Liver (tissue), 9 donors: Measurements from ENCODE around the gene TBC1D10A. TPM values are rescaled to one million over a fixed set of nuclear protein-coding genes. Genes with fewer than 3 reads are reported as not detected.

Experiments used
- DNase-seq: peaks from one replicate; pipeline ENCODE4 v3.0.0-alpha.2; 2017; ENCODE audit warnings: low spot score
- H3K27ac ChIP-seq, 2 donors: one replicate each; pipeline ENCODE4 v1.7.0; 2013; ENCODE audit warnings: inconsistent platforms in 2 of 2, low read length in 2 of 2, control low read depth in 1 of 2, low read depth in 1 of 2, mild to moderate bottlenecking in 1 of 2
- H3K27me3 ChIP-seq, 4 donors: one replicate each; pipeline versions ENCODE4 v1.6.1 to v1.7.0; 2013; ENCODE audit warnings: low read length in 3 of 4, inconsistent platforms in 1 of 4, mild to moderate bottlenecking in 1 of 4, moderate library complexity in 1 of 4; ENCODE audit not compliant: control insufficient read depth in 4 of 4, insufficient read depth in 4 of 4
- H3K36me3 ChIP-seq, 4 donors: one replicate each; pipeline versions ENCODE4 v1.6.1 to v1.7.0; 2013; ENCODE audit warnings: low read length in 3 of 4, mild to moderate bottlenecking in 3 of 4, low read depth in 1 of 4, moderate library complexity in 1 of 4; ENCODE audit not compliant: control insufficient read depth in 4 of 4, insufficient read depth in 3 of 4
- H3K4me1 ChIP-seq, 4 donors: one replicate each; pipeline versions ENCODE4 v1.6.1 to v1.7.0; 2013; ENCODE audit warnings: low read length in 3 of 4, mild to moderate bottlenecking in 3 of 4, moderate library complexity in 1 of 4; ENCODE audit not compliant: control insufficient read depth in 4 of 4, insufficient read depth in 4 of 4
- H3K4me3 ChIP-seq, 3 donors: one replicate each; pipeline versions ENCODE4 v1.6.1 to v1.7.0; 2013; ENCODE audit warnings: low read length in 3 of 3, control low read depth in 1 of 3, low read depth in 1 of 3, mild to moderate bottlenecking in 1 of 3
- H3K9ac ChIP-seq, 2 donors: one replicate each; pipeline ENCODE4 v1.7.0; 2013; ENCODE audit warnings: low read length in 2 of 2, mild to moderate bottlenecking in 2 of 2, moderate library complexity in 2 of 2, control low read depth in 1 of 2, low read depth in 1 of 2
- H3K9me3 ChIP-seq, 4 donors: one replicate each; pipeline versions ENCODE4 v1.6.1 to v1.7.0; 2013; ENCODE audit warnings: low read length in 3 of 4; ENCODE audit not compliant: control insufficient read depth in 4 of 4
- EGR1 ChIP-seq, 2 donors: IDR thresholded peaks; 2 replicates each; pipeline ENCODE4 v1.6.1; 2016 to 2018; ENCODE audit warnings: antibody characterized with exemption in 2 of 2, low read depth in 2 of 2
- FOXA1 ChIP-seq: IDR thresholded peaks from 2 replicates; pipeline ENCODE4 v1.6.1; 2016; ENCODE audit warnings: antibody characterized with exemption
- FOXA2 ChIP-seq: IDR thresholded peaks from 2 replicates; pipeline ENCODE4 v1.6.1; 2016; ENCODE audit warnings: antibody characterized with exemption
- GABPA ChIP-seq, 2 donors: IDR thresholded peaks in 1 of 2; conservative IDR thresholded peaks in 1 of 2; 2 replicates each; pipeline ENCODE4 v1.6.1; 2016; ENCODE audit warnings: antibody characterized with exemption in 2 of 2, mild to moderate bottlenecking in 1 of 2, moderate library complexity in 1 of 2
- HNF4A ChIP-seq, 2 donors: conservative IDR thresholded peaks; 2 replicates each; pipeline ENCODE4 v1.6.1; 2016; ENCODE audit warnings: antibody characterized with exemption in 2 of 2, mild to moderate bottlenecking in 2 of 2
- HNF4G ChIP-seq: IDR thresholded peaks from 2 replicates; pipeline ENCODE4 v1.6.1; 2016; ENCODE audit warnings: antibody characterized with exemption
- JUND ChIP-seq, 2 donors: IDR thresholded peaks; 2 replicates each; pipeline ENCODE4 v1.6.1; 2016; ENCODE audit warnings: antibody characterized with exemption in 2 of 2
- NR2F2 ChIP-seq: IDR thresholded peaks from 2 replicates; pipeline ENCODE4 v1.6.1; 2016; ENCODE audit warnings: antibody characterized with exemption
- RAD21 ChIP-seq, 2 donors: IDR thresholded peaks; 2 replicates each; pipeline ENCODE4 v1.6.1; 2016; ENCODE audit warnings: antibody characterized with exemption in 2 of 2, mild to moderate bottlenecking in 2 of 2
- REST ChIP-seq: IDR thresholded peaks from 2 replicates; pipeline ENCODE4 v1.6.1; 2016; ENCODE audit warnings: antibody characterized with exemption, mild to moderate bottlenecking
- RXRA ChIP-seq, 2 donors: IDR thresholded peaks; 2 replicates each; pipeline ENCODE4 v1.6.1; 2017 to 2018; ENCODE audit warnings: antibody characterized with exemption in 2 of 2, mild to moderate bottlenecking in 1 of 2
- SP1 ChIP-seq: IDR thresholded peaks from 2 replicates; pipeline ENCODE4 v1.6.1; 2018; ENCODE audit warnings: antibody characterized with exemption, mild to moderate bottlenecking
- TAF1 ChIP-seq: conservative IDR thresholded peaks from 2 replicates; pipeline ENCODE4 v1.6.1; 2016; ENCODE audit warnings: antibody characterized with exemption, mild to moderate bottlenecking
- YY1 ChIP-seq: IDR thresholded peaks from 2 replicates; pipeline ENCODE4 v1.6.1; 2016; ENCODE audit warnings: antibody characterized with exemption, mild to moderate bottlenecking
- ZBTB33 ChIP-seq: IDR thresholded peaks from 2 replicates; pipeline ENCODE4 v1.6.1; 2016; ENCODE audit warnings: antibody characterized with exemption
- WGBS: extraction: QIAGEN DNeasy Blood & Tissue Kit; methylation state at CpG from one replicate; pipeline ENCODE4 v1.1.7; 2013; 5-methylcytosine and 5-hydroxymethylcytosine counted together
- polyA plus RNA-seq, 2 donors: library from polyadenylated mRNA; stranded (reverse) in 1 of 2; unstranded in 1 of 2; fragments of 200-250 nt in 1 of 2; fragments of >200 nt in 1 of 2; fragmentation: Nextera tagmentation in 1 of 2; extraction: Ambion mirVana in 1 of 2; gene quantifications; one replicate each; pipeline versions ENCODE4 v1.2.1 to v1.2.3, GENCODE V29; 2013 to 2015
- total RNA-seq, 2 donors: library from RNA; depleted of rRNA; stranded (reverse); fragments of >200 nt; gene quantifications; one replicate each; pipeline ENCODE4 v1.2.3, GENCODE V29; 2014
- TF ChIP-seq, protein P1 (sequence below): IDR thresholded peaks from 2 replicates; pipeline ENCODE4 v1.6.1; 2016; ENCODE audit warnings: antibody characterized with exemption
- TF ChIP-seq, protein P2 (sequence below): IDR thresholded peaks from 2 replicates; pipeline ENCODE4 v1.6.1; 2016; ENCODE audit warnings: antibody characterized with exemption
- donor health status: healthy.
- donor health status: healthy.
- donor health status: healthy.
- donor health status: healthy.
- donor health status: healthy.

Gene TBC1D10A
- total and polyA plus RNA-seq, 4 donors: 3.6 to 9.2 (median 8.2) TPM

- no peak for DNase-seq
- H3K4me3 ChIP-seq: no peak overlapping the region
- no peaks in the 10 kb centered on the region for H3K9me3 ChIP-seq
- TF ChIP-seq RXRA (IDR thresholded peaks at IDR 0.05) (no peak), FOXA2 (no peak), YY1 (no peak), ZBTB33 (no peak), TAF1 (no peak), HNF4G (no peak), RAD21 (IDR thresholded peaks at IDR 0.05) (no peak), FOXA1 (no peak), GABPA (IDR thresholded peaks at IDR 0.05 in 1 of 2, conservative IDR thresholded peaks at IDR 0.05 in 1 of 2) (no peak)
- TF ChIP-seq, protein P1, sequence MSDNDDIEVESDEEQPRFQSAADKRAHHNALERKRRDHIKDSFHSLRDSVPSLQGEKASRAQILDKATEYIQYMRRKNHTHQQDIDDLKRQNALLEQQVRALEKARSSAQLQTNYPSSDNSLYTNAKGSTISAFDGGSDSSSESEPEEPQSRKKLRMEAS: no peak
- TF ChIP-seq, protein P2, sequence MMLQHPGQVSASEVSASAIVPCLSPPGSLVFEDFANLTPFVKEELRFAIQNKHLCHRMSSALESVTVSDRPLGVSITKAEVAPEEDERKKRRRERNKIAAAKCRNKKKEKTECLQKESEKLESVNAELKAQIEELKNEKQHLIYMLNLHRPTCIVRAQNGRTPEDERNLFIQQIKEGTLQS: no peak
- no peak overlapping the region for H3K9ac ChIP-seq
- H3K4me1 ChIP-seq: no peaks in the 10 kb centered on the region
- H3K27me3 ChIP-seq: no peaks in the 10 kb centered on the region
- WGBS: 92% methylated on average over 33 of the region's 33 CpGs
- H3K27ac ChIP-seq: no peak overlapping the region
- peaks cover 0 to 7% (median 2%) of the 10 kb centered on the region in 4 donors for H3K36me3 ChIP-seq
Observed at GRCh38 chr22:30373331-30374325, 46.9 kb upstream of the TBC1D10A start.

GRCh38 chr22:30372915-30373314 lies 46.2 kb upstream of the TBC1D10A start:
- no peak overlapping the region for H3K27ac ChIP-seq
- no peak overlapping the region for H3K9ac ChIP-seq
- no peak overlapping the region for H3K4me3 ChIP-seq
- peaks cover 0 to 7% (median 2%) of the 10 kb centered on the region in 4 donors for H3K36me3 ChIP-seq
- TF ChIP-seq SP1 (no peak), JUND (IDR thresholded peaks at IDR 0.05) (no peak), RXRA (IDR thresholded peaks at IDR 0.05) (no peak)
- TF ChIP-seq, protein P2: no peak
- H3K9me3 ChIP-seq: no peaks in the 10 kb centered on the region
- DNase-seq: no peak
- H3K4me1 ChIP-seq: no peaks in the 10 kb centered on the region
- WGBS: 69% methylated on average over 8 of the region's 8 CpGs
- H3K27me3 ChIP-seq: no peaks in the 10 kb centered on the region

GRCh38 chr22:30371981-30372380 lies 45.2 kb upstream of the TBC1D10A start:
- H3K9me3 ChIP-seq: no peaks in the 10 kb centered on the region
- DNase-seq: no peak
- H3K4me3 ChIP-seq: no peak overlapping the region
- H3K36me3 ChIP-seq: no peaks in the 10 kb centered on the region
- H3K4me1 ChIP-seq: no peaks in the 10 kb centered on the region
- 83% methylated on average over 13 of the region's 13 CpGs for WGBS
- H3K27ac ChIP-seq: no peak overlapping the region
- H3K9ac ChIP-seq: no peak overlapping the region
- H3K27me3 ChIP-seq: no peaks in the 10 kb centered on the region
- TF ChIP-seq JUND (IDR thresholded peaks at IDR 0.05): no peak
- TF ChIP-seq, protein P2: no peak
- no peak for TF ChIP-seq TAF1
- no peak for TF ChIP-seq ZBTB33
- no peak for TF ChIP-seq HNF4G
- no peak for TF ChIP-seq HNF4A (conservative IDR thresholded peaks at IDR 0.05)
- no peak for TF ChIP-seq FOXA2
- TF ChIP-seq RAD21 (IDR thresholded peaks at IDR 0.05): no peak
- no peak for TF ChIP-seq EGR1 (IDR thresholded peaks at IDR 0.05; ENCODE audit: low read depth in 2 of 2)
- no peak for TF ChIP-seq GABPA (IDR thresholded peaks at IDR 0.05 in 1 of 2, conservative IDR thresholded peaks at IDR 0.05 in 1 of 2)
- no peak for TF ChIP-seq REST
- no peak for TF ChIP-seq RXRA (IDR thresholded peaks at IDR 0.05)
- TF ChIP-seq NR2F2: no peak
- no peak for TF ChIP-seq YY1
